GM21825 (cell line): ENCODE data around the gene OSBP2.

Experiments
- ATAC-seq: cut with Tn5 transposase; IDR thresholded peaks from one replicate; pipeline ENCODE4 v1.9.1; 2021; ENCODE audit warnings: mild to moderate bottlenecking, moderate library complexity; ENCODE audit not compliant: unreplicated experiment

Gene OSBP2

DNA sequence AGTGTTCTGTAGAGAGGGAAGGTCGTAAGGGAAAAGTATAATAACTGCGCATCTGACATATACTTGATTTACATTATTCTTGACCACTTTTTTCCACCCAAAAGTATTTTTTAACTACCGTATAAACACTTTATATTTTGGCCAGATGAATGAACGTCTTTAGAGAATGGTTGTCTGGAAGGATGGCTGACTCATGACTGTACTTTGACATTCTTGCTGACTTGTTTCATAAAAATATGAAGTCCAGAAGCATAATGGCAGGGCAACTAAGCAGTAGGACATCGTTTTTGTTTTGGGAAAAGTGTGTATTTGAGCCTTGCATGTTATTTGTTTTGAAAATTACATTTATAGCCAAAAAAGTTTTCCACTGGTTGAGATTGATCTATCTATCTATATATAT lies 110.0 kb downstream of the OSBP2 start:
- ATAC-seq, result no peak

DNA sequence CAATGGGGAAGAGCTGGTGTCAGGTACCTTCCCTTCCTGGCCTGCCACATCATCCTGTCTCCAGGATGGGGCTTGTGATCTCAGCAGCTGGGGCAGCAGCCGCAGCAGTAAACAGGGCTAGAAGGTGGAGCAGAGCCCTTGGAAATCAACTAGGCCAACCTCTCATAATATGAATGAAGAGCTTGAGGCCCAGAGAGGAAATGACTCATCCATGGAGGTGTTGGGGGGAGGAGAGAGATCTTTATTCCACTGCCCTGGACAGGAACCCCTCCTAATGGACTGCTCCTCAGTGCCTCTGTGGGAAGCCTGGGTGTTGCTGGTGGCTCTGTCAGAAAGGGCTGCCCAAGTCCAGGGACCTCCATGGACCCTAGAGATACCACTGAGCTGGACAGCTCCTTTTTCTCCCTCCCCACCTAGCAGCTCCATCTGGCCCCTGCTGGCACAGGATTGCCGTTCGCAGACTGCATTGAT lies 111.8 kb downstream of the OSBP2 start:
- ATAC-seq, result no peak

DNA sequence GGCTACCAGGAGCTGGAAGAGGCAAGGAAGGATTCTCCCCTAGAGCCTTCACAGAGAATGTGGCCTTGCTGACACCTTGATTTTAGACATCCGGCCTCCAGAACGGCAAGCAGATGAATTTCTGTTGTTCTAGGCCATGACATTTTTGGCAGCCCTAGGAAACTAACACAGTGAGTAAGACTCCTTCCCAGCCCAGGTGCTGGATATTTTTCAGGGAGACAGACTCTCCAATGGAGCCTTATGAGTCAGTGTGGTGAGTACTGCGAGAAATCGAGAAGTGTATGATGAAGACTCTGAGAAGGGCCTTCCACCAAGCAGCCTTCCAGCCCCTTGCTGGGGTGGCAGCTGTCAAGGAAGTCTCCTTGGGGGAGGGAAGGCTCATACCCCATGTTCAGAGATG lies 114.4 kb downstream of the OSBP2 start:
- ATAC-seq, result no peak

DNA sequence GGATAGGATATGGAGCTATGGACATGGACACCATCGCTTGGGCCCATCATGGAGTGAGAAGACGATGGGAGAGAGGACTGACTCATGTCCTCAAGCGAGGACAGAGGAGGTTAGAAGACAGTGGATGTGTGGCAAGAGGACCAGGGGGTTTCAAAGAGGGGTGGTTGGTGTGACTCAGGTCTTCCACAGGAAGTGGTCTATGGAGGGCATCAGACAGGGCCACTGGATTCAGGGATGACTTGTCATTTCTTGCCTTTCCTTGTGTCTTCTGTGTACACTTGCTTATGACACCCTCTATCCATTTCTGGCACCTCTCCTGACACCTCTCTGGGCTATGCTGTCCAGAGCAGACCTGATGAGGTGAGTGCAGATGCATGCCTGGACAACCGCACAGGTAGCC lies 115.4 kb downstream of the OSBP2 start:
- ATAC-seq, result no peak

GRCh38 chr22:30813936-30814335 lies 119.3 kb downstream of the OSBP2 start:
- no peak for ATAC-seq

DNA sequence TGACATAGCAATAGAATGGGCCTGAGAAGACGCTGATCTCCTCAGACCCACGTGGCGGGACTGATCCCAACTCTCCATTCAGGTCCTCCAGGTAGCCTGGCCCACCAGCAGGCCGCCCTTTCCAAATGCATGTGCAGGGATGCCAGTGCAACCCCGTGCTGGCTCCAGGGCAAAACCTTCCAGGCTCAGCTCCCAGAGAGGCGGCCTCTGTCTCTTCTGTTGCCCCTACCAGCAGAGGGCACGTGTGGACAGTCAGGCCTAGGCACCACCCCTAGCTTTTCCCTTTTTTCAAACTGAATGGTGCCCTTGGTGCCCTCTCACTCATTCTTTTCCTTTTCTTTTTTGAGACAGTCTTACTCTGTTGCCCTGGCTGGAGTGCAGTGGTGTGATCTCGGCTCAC lies 121.7 kb downstream of the OSBP2 start:
- ATAC-seq, result no peak

- ATAC-seq, result no peak
These were observed 126.7 kb downstream of the OSBP2 start for GRCh38 chr22:30821381-30821780.

DNA sequence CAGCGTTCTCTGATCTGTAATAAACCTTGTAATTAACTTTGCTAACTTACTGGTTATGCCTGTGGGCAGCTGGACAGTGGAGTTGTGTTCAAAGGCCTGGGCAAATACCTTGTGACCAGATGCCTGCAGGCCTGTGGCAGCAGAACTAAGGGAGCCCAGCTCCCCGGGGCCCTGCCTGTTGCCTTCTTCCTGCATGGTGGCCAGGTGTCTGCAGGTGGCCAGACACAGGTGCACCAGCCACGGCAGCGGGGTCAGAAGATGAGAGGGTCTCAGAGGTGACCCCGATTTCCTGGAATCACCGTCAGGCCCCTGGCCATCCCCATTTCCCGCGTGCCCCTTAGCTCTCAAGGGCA lies 127.2 kb downstream of the OSBP2 start:
- ATAC-seq, result no peak

GRCh38 chr22:30822216-30823014 lies 127.7 kb downstream of the OSBP2 start:
- ATAC-seq, result no peak

DNA sequence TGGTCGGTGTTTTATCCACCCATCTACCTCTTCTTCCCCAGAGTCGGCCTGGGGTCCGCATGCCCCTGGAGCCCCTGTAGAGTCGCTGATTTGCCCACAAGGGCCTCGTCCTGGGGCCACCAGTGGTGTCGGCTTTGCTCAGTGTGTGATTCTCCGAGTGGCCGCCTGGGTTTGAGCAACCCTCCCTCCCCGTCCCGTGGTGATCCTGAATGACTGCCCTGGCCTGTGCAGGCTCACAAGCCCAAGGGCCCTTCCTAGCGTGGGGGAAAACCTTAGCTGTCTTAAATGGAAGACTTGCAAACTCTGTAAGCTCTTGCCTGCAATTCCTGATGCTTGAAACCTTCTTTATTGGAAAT lies 128.3 kb downstream of the OSBP2 start:
- no peak for ATAC-seq

DNA sequence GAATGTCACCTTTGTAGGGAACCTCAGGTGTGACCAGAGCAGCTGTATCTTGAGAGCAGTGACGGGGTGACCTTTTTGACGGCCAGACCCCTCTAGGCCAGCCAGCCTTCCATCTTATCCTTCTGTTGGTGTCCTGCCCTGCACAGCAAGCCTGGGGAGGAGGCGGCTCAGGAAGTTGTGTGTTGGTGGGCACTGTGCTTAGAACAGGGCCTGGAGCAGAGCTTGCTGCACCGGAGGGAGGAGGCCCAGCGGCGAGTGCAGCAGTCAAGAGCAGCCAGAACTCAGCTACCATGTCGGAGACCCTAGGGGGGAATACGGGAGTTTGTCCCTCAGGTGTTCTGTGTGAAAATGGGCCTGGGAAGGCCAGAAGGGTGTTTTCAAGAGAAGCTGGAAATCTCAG lies 129.4 kb downstream of the OSBP2 start:
- ATAC-seq, result no peak

- no peak for ATAC-seq
These were observed 130.0 kb downstream of the OSBP2 start for GRCh38 chr22:30824711-30825110.

DNA sequence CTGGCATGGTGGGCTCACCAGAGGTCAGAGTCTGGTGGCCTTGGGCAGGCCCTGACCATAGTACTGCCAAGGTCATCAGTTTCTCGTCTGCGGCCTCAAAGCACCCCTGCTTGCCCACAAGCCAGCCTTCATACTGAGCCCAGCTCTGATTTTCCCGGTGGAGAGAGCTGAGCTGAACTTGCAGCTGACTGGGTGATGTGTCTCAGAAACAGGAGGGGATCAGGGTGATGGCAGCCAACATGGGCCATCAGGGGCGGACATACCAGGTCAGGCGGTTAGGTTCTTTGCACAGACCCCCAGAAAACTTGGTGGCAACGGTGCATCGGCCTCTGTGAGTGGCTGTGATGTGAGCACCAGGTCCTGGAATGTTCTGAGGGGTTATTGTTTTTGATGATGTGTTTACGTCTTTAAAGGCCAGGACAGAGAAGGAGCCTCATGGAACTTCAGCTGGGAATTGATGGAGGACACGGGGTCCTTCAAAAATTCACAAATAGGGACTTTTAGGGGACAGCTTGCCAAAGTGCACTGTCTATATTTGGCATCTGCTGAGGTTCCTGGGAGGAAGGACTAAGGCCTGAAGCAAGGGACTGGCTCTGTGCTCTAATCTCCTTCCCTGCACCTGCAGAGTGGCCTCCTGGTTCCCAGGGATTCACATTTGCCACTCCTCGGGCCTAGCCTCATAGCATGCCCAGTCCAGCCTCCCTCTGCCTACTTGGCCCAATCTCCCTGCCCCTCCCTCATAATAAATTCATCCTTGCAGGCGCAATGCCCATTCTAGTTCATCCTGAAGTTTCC lies 131.2 kb downstream of the OSBP2 start:
- no peak for ATAC-seq

DNA sequence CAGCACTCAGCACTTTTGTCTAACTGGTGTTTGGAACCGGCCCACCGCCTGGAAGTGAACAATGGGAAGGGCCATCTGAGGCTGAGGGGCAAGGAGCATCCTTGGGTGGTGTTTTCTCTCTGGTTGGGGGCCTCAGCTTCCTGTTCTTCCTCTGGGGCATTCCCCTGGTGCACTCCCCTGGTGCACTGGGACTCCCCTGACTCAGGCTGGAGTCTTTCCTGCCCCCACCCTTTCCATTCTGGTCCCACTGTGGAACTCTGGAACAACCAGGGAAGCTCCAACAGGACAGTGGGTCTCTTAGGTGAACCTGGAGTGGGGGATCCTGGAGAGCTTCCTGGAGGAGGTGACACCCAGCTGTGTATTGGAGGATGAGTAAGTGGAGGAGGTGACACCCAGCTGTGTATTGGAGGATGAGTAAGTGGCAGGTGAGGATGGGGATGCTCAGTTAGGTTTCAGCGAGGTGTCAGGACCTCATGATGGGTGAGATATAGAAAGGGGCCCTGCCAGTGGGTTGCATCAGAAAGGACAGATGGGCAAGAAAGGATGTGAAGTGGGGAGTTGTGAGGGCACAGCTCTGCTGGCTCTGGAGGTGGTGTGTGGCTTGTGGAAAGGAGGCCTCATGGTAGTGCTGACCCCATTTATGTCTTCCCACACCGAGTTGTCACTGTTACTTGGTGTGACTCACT lies 132.1 kb downstream of the OSBP2 start:
- no peak for ATAC-seq

- ATAC-seq, result no peak
These were observed 133.0 kb downstream of the OSBP2 start for GRCh38 chr22:30827646-30828045.

- no peak for ATAC-seq
These were observed 133.8 kb downstream of the OSBP2 start for GRCh38 chr22:30828187-30829155.

DNA sequence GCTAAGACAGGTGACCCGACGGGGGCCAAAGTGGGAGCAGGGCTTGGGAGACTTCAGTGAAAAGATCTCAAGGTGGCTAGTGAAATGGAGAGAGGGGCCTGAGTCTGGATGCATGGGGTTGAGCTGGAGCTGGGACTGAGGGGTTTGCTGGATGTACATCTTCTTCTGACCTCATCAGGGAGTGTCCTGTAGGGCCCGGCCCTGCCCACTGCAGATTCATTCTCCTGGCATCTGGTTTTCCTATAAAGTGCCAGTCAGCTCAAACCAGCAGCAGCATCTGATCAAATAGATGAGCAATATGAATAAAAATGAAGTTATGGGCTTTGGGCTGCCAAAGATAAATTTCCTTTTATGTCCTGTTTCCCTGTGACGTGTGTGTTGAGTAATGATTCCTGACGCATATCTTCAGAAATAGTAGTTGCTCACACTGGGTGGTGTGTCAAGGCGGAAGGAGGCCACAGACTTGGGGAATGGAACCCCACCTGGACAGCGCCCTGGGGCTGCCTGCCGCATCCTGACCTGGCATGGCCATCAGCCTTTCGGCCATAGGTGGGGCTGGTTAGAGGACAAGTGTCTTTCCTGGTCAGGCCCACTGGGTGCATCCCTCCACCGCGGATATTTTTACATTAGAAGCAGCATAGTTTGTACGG lies 135.4 kb downstream of the OSBP2 start:
- no peak for ATAC-seq

- no peak for ATAC-seq
These were observed 136.2 kb downstream of the OSBP2 start for GRCh38 chr22:30830907-30831306.

GRCh38 chr22:30832407-30832987 lies 137.8 kb downstream of the OSBP2 start:
- no peak for ATAC-seq

GRCh38 chr22:30833322-30833721 lies 138.6 kb downstream of the OSBP2 start:
- no peak for ATAC-seq
